MM.1S (cell line): ENCODE measurements around the gene TUBA4A.

ENCODE experiments used
- DNase-seq: peaks from one replicate; pipeline ENCODE4 v3.0.0-alpha.2; 2015
- H2AFZ ChIP-seq: fragments of 300-600 bp; sonication (generic); 2 replicates; pipeline ENCODE4 v1.6.0; 2016; ENCODE audit warnings: antibody characterized with exemption, low read length
- H3F3A ChIP-seq: fragments of 300-600 bp; sonication (generic); 2 replicates; pipeline ENCODE4 v1.6.1; 2016; ENCODE audit warnings: mild to moderate bottlenecking, antibody characterized with exemption, low read length, moderate library complexity, mixed read lengths; ENCODE audit not compliant: insufficient read depth
- H3K27ac ChIP-seq: fragments of 300-600 bp; sonication (generic); 2 replicates; pipeline ENCODE4 v1.5.1; 2016; ENCODE audit warnings: mild to moderate bottlenecking, low read length
- H3K27me3 ChIP-seq: fragments of 300-600 bp; sonication (generic); replicated peaks from 2 replicates; pipeline ENCODE4 v1.6.0; 2016; ENCODE audit warnings: low read length; ENCODE audit not compliant: insufficient read depth
- H3K36me3 ChIP-seq: fragments of 300-600 bp; sonication (generic); replicated peaks from 2 replicates; pipeline ENCODE4 v1.6.1; 2016; ENCODE audit warnings: mild to moderate bottlenecking, low read length, mixed read lengths; ENCODE audit not compliant: insufficient read depth
- H3K4me1 ChIP-seq: fragments of 300-600 bp; sonication (generic); 2 replicates; pipeline ENCODE4 v1.6.1; 2016; ENCODE audit warnings: low read length, mixed read lengths
- H3K4me2 ChIP-seq: fragments of 300-600 bp; sonication (generic); 2 replicates; pipeline ENCODE4 v1.6.0; 2016; ENCODE audit warnings: low read depth, low read length
- H3K4me3 ChIP-seq: fragments of 300-600 bp; sonication (generic); 2 replicates; pipeline ENCODE4 v1.5.1; 2016; ENCODE audit warnings: low read length, mixed read lengths
- H3K79me2 ChIP-seq: fragments of 300-600 bp; sonication (generic); 2 replicates; pipeline ENCODE4 v1.6.1; 2016; ENCODE audit warnings: mixed run types, low read length, mixed read lengths
- H3K9ac ChIP-seq: fragments of 300-600 bp; sonication (generic); 2 replicates; pipeline ENCODE4 v1.6.1; 2016; ENCODE audit warnings: low read length, mixed read lengths
- H3K9me2 ChIP-seq: fragments of 300-600 bp; sonication (generic); replicated peaks from 2 replicates; pipeline ENCODE4 v1.6.1; 2016; ENCODE audit warnings: mild to moderate bottlenecking, low read length, mixed read lengths; ENCODE audit not compliant: insufficient read depth
- H3K9me3 ChIP-seq: fragments of 300-600 bp; sonication (generic); replicated peaks from 2 replicates; pipeline ENCODE4 v1.6.1; 2016; ENCODE audit warnings: mild to moderate bottlenecking, low read length, mixed read lengths; ENCODE audit not compliant: insufficient read depth
- H4K20me1 ChIP-seq: fragments of 300-600 bp; sonication (generic); 2 replicates; pipeline ENCODE4 v1.6.1; 2016; ENCODE audit warnings: mild to moderate bottlenecking, low read length, moderate library complexity, mixed read lengths; ENCODE audit not compliant: insufficient read depth
- EZH2 ChIP-seq: fragments of 300-600 bp; sonication (generic); optimal IDR thresholded peaks from 2 replicates; pipeline ENCODE3; 2017; ENCODE audit warnings: low read depth, mild to moderate bottlenecking, antibody characterized with exemption, low read length, mixed read lengths
- EZH2phosphoT487 ChIP-seq: fragments of 300-600 bp; sonication (generic); IDR thresholded peaks from 2 replicates; pipeline ENCODE4 v1.6.1; 2018; ENCODE audit warnings: antibody characterized with exemption, low read length
- TF ChIP-seq, protein P1 (sequence below): fragments of 300-600 bp; sonication (generic); IDR thresholded peaks from 2 replicates; pipeline ENCODE4 v1.5.1; 2016; ENCODE audit warnings: antibody characterized with exemption, low read length, mixed read lengths

TUBA4A gene

DNA sequence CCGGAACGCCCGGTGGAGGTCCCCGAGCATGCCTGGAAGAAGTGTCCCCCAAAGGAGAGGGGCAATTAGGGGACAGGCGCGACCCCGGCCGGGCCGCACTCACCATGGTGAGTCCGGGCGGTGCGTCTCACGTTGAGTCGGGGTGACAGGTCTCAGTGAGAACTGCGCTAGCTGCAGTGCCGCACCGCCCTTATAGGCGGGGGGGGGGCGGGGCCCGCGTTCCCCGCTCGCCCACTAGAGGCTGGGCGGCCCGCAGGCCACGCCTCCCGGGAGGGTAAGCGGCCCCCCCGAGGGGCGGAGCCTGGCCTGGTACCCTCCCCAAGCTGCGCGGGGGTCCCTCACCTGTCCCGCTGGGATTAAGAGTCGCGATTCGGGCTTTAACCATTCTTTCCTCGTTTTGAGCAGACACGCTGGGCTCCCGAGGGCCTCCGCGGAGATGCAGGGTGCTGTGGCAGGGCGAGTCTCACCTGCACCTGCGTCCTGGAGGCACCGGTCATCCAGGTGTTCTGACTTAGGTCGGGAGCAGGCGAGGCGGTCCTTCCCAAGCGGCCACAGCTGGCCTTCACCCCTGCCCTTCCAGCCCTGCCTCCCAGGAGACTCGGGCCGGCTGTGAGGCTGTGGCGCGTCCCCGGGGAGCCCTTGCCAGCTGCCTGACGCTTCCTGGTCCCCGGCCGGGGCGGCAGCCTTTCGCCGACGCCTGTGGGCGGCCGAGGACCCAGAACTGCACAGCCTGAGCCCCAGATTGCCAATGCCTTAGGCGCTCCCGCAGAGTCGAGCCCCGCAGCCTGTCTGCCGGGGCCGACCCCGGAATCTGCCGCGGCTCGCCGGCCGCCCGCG lies at the start of gene TUBA4A:
TUBA4A (minus strand) TSS at position 166 of the 837 bp plus-strand sequence; CDS start at position 106, 60 bp downstream.
- DNase-seq = peak; percentile 92

DNA sequence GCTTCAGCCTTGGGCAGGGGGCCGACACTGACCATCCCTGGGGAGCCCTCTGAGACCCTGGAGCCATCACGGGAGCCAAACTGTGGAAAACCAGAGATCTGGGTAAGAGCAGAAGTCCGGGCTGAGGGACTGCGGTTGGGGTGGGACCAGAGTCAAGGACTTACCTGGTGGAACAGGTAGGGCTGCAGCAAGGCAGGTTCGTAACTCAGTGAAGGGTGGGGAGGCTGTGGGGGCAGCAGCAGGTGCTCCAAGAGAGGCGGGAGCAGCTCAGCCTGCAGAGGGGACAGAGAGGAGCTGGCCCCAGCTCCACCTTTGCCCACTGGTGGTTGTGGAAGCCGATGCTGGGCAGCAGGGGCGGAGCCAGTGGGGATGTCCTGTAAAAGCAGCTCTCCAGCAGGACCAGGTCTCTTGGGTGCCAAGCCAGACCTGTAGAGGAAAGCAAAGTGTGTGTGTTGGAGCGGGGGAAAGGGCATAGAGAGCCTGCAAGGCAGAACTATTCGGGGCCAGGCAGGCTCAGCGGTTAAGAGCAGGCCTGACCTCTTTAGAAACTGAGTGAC lies 48.8 kb upstream of the TUBA4A start:
- TF ChIP-seq EZH2 = no peak
- TF ChIP-seq EZH2phosphoT487 = no peak
- TF ChIP-seq, protein P1, sequence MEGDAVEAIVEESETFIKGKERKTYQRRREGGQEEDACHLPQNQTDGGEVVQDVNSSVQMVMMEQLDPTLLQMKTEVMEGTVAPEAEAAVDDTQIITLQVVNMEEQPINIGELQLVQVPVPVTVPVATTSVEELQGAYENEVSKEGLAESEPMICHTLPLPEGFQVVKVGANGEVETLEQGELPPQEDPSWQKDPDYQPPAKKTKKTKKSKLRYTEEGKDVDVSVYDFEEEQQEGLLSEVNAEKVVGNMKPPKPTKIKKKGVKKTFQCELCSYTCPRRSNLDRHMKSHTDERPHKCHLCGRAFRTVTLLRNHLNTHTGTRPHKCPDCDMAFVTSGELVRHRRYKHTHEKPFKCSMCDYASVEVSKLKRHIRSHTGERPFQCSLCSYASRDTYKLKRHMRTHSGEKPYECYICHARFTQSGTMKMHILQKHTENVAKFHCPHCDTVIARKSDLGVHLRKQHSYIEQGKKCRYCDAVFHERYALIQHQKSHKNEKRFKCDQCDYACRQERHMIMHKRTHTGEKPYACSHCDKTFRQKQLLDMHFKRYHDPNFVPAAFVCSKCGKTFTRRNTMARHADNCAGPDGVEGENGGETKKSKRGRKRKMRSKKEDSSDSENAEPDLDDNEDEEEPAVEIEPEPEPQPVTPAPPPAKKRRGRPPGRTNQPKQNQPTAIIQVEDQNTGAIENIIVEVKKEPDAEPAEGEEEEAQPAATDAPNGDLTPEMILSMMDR = no peak
- Histone ChIP-seq H3K27me3 (peaks cover 68% of the 10 kb centered on the region), H3K9ac (no peak overlapping the region), H3K79me2 (no peaks in the 10 kb centered on the region), H3K27ac (no peak overlapping the region), H3K36me3 (no peaks in the 10 kb centered on the region), H4K20me1 (no peaks in the 10 kb centered on the region), H3F3A (peaks cover 5% of the 10 kb centered on the region; the same call in 1 of the 2 replicates), H2AFZ (no peak overlapping the region), H3K9me2 (no peaks in the 10 kb centered on the region), H3K4me1 (peaks cover 16% of the 10 kb centered on the region), H3K9me3 (no peaks in the 10 kb centered on the region), H3K4me3 (no peak overlapping the region), H3K4me2 (no peak overlapping the region)
- no peak for DNase-seq

More for the DNA sequence above, at the start of gene TUBA4A:
- H3K9ac ChIP-seq = peak within 1 kb of the TSS; percentile 88
- H3K9me3 ChIP-seq = no peaks in the 10 kb centered on the region
- H4K20me1 ChIP-seq = no peaks in the 10 kb centered on the region
- H3K9me2 ChIP-seq = no peaks in the 10 kb centered on the region
- H3K4me2 ChIP-seq = peak within 1 kb of the TSS; percentile 99
- H3K36me3 ChIP-seq = 0 out of 2 replicates have a peak, but pooled peaks cover 6% of the 10 kb centered on the region
- peak within 1 kb of the TSS; percentile 78 for H3K4me3 ChIP-seq
- H3F3A ChIP-seq = peaks cover 30% of the 10 kb centered on the region
- peak within 1 kb of the TSS; percentile 88 for H2AFZ ChIP-seq
- no peaks in the 10 kb centered on the region for H3K27me3 ChIP-seq
- peaks cover 48% of the 10 kb centered on the region for H3K79me2 ChIP-seq
- TF ChIP-seq EZH2phosphoT487 = no peak
- no peak for TF ChIP-seq EZH2
- TF ChIP-seq, protein P1 = no peak
- H3K27ac ChIP-seq = peak within 1 kb of the TSS; percentile 73
- H3K4me1 ChIP-seq = peaks cover 31% of the 10 kb centered on the region

DNA sequence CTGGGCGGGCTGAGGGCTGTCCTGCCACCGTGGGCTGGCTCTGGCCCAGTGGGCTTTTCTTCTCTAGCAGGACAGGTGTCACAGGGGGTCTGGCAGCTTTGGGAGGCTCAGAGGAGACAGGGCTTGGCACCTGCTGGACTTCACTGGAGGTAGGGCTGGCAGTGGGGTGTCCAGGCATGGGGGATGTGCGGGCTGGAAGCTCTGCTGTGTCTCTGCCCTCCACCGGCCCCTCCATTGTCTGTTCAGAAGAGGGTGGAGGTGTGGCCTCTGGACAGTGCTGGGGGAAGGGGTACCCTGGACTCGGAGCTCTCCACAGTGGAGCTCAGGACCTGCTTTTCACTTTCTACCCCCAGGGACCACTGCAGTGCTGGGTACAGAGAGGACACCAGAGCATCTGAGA lies 46.3 kb upstream of the TUBA4A start:
- peaks cover 21% of the 10 kb centered on the region for H3K4me1 ChIP-seq
- no peak overlapping the region for H3K9ac ChIP-seq
- H3K9me3 ChIP-seq = no peaks in the 10 kb centered on the region
- H3K27me3 ChIP-seq = peaks cover 52% of the 10 kb centered on the region
- no peaks in the 10 kb centered on the region for H3K36me3 ChIP-seq
- H3K79me2 ChIP-seq = no peaks in the 10 kb centered on the region
- no peaks in the 10 kb centered on the region for H3K9me2 ChIP-seq
- no peak for DNase-seq
- no peak overlapping the region for H3K4me3 ChIP-seq
- H3K4me2 ChIP-seq = peak overlapping the region; percentile 15; the same call in 1 of the 2 replicates
- no peak overlapping the region for H2AFZ ChIP-seq
- no peaks in the 10 kb centered on the region for H4K20me1 ChIP-seq
- H3K27ac ChIP-seq = no peak overlapping the region
- H3F3A ChIP-seq = peaks cover 9% of the 10 kb centered on the region; the same call in 1 of the 2 replicates
- TF ChIP-seq, protein P1 = no peak
- no peak for TF ChIP-seq EZH2
- no peak for TF ChIP-seq EZH2phosphoT487
